GM12878 (cell line): ENCODE data around the gene LRCH3. TPM values are rescaled to one million over a fixed set of nuclear protein-coding genes. Genes with fewer than 3 reads are reported as not detected.

Source experiments
- ATAC-seq: fragments of 200-7000 bp; cut with Tn5 transposase; 3 replicates; pipeline ENCODE4 v1.9.1; 2020; ENCODE audit warnings: mild to moderate bottlenecking, moderate library complexity
- BruUV-seq: library from RNA; stranded (reverse); fragments of 400-500 nt; replicated peaks from 2 replicates; lab custom pipeline; 2021; lab: Mats Ljungman, UMichigan
- CTCF ChIA-PET: fragments of 300-600 bp; sonication (Branson Sonifier 250); formaldehyde crosslinking; extraction: SDS; loops from one replicate; lab custom pipeline; 2021; ENCODE audit warnings: inconsistent platforms; lab: Yijun Ruan, JAX
- POLR2A ChIA-PET: fragments of 350-600 bp; formaldehyde crosslinking; extraction: SDS; loops from one replicate; lab custom pipeline; 2021; ENCODE audit warnings: inconsistent platforms; lab: Charles Lee
- RAD21 ChIA-PET: fragments of 300-600 bp; sonication (Branson Sonifier 250); formaldehyde crosslinking; loops from one replicate; lab custom pipeline; 2023; ENCODE audit warnings: antibody characterized with exemption; ENCODE audit not compliant: unreplicated experiment; lab: Charles Lee
- SMC1A ChIA-PET: fragments of 300-600 bp; sonication (Branson Sonifier 250); formaldehyde crosslinking; loops from one replicate; lab custom pipeline; 2023; ENCODE audit not compliant: unreplicated experiment, uncharacterized antibody; lab: Charles Lee
- DNase-seq: peaks from one replicate; pipeline ENCODE4 v3.0.0-alpha.2; 2011; ENCODE audit warnings: low read depth, low spot score
- FAIRE-seq: peaks from 3 replicates; lab custom pipeline; 2011; peaks lifted over from hg19 to GRCh38; lab: Jason Lieb, UNC
- H2AFZ ChIP-seq: 2 replicates; pipeline ENCODE4 v1.6.0; 2011; ENCODE audit warnings: low read depth, low read length, control low read depth; ENCODE audit not compliant: control insufficient read depth
- H3K27ac ChIP-seq: 2 replicates; pipeline ENCODE4 v1.5.1; 2011; ENCODE audit warnings: control low read depth; ENCODE audit not compliant: control insufficient read depth, insufficient read depth
- H3K27me3 ChIP-seq, 2 experiments: replicated peaks in 1 of 2; 2 replicates each; pipeline versions ENCODE4 v1.6.0 to v1.6.1; 2011; ENCODE audit warnings: low read length in 1 of 2; ENCODE audit not compliant: control insufficient read depth in 2 of 2, insufficient read depth in 2 of 2
- H3K36me3 ChIP-seq, 2 experiments: 2 replicates each; pipeline ENCODE4 v1.5.1; 2011; ENCODE audit warnings: low read length in 1 of 2; ENCODE audit not compliant: control insufficient read depth in 2 of 2, insufficient read depth in 2 of 2
- H3K4me1 ChIP-seq: 2 replicates; pipeline ENCODE4 v1.6.1; 2011; ENCODE audit warnings: mild to moderate bottlenecking, low read length, moderate library complexity, mixed read lengths; ENCODE audit not compliant: control insufficient read depth, insufficient read depth
- H3K4me2 ChIP-seq: 2 replicates; pipeline ENCODE4 v1.6.0; 2011; ENCODE audit warnings: control low read depth; ENCODE audit not compliant: control insufficient read depth, insufficient read depth
- H3K4me3 ChIP-seq: fragments of 200-600 bp; sonication (generic); 2 replicates; pipeline ENCODE4 v1.5.1; 2016
- H3K79me2 ChIP-seq: 2 replicates; pipeline ENCODE4 v1.6.0; 2011; ENCODE audit warnings: low read length; ENCODE audit not compliant: control insufficient read depth, insufficient read depth
- H3K9ac ChIP-seq: 2 replicates; pipeline ENCODE4 v1.8.0; 2011; ENCODE audit warnings: low read length, control low read depth, mixed read lengths; ENCODE audit not compliant: control insufficient read depth, insufficient read depth
- H3K9me3 ChIP-seq: replicated peaks from 3 replicates; pipeline ENCODE4 v1.5.1; 2011; ENCODE audit warnings: mild to moderate bottlenecking, low read length; ENCODE audit not compliant: control insufficient read depth, insufficient read depth
- H4K20me1 ChIP-seq: 2 replicates; pipeline ENCODE4 v1.6.0; 2011; ENCODE audit not compliant: control insufficient read depth, insufficient read depth
- CREM ChIP-seq: IDR thresholded peaks from 2 replicates; pipeline ENCODE4 v1.6.1; 2014; ENCODE audit warnings: antibody characterized with exemption, low read depth
- DPF2 ChIP-seq: fragments of 450-650 bp; IDR thresholded peaks from 2 replicates; pipeline ENCODE4 v1.6.1; 2017; ENCODE audit warnings: mild to moderate bottlenecking
- EED ChIP-seq: sonication (generic); IDR thresholded peaks from 2 replicates; pipeline ENCODE4 v1.6.1; 2016; ENCODE audit warnings: antibody characterized with exemption, low read depth
- FOXM1 ChIP-seq: IDR thresholded peaks from 2 replicates; pipeline ENCODE4 v1.6.1; 2012; ENCODE audit warnings: low read depth, mild to moderate bottlenecking, inconsistent platforms, low read length, moderate library complexity
- IKZF2 ChIP-seq, 2 experiments: fragments of 450-650 bp; IDR thresholded peaks; 2 replicates each; pipeline ENCODE4 v1.6.1; 2017; ENCODE audit warnings: mild to moderate bottlenecking in 2 of 2, moderate library complexity in 2 of 2
- KAT2A ChIP-seq: conservative IDR thresholded peaks from 2 replicates; pipeline ENCODE4 v1.6.1; 2011; ENCODE audit warnings: low read depth, low read length; ENCODE audit not compliant: control insufficient read depth
- MEF2A ChIP-seq: IDR thresholded peaks from 2 replicates; pipeline ENCODE4 v1.6.1; 2011; ENCODE audit warnings: low read depth, mild to moderate bottlenecking, low read length, moderate library complexity; ENCODE audit not compliant: insufficient read depth
- NBN ChIP-seq: fragments of 450-650 bp; IDR thresholded peaks from 2 replicates; pipeline ENCODE4 v1.6.1; 2016
- NFIC ChIP-seq: IDR thresholded peaks from 2 replicates; pipeline ENCODE4 v1.6.1; 2012; ENCODE audit warnings: low read depth, mild to moderate bottlenecking, inconsistent platforms, low read length, moderate library complexity
- PKNOX1 ChIP-seq: fragments of 450-650 bp; IDR thresholded peaks from 2 replicates; pipeline ENCODE4 v1.6.1; 2016; ENCODE audit warnings: mild to moderate bottlenecking
- RUNX3 ChIP-seq: IDR thresholded peaks from 2 replicates; pipeline ENCODE4 v1.6.1; 2012; ENCODE audit warnings: low read length, inconsistent platforms
- SPI1 ChIP-seq: IDR thresholded peaks from 2 replicates; pipeline ENCODE4 v1.6.1; 2011; ENCODE audit warnings: low read depth, mild to moderate bottlenecking, low read length, moderate library complexity, borderline replicate concordance; ENCODE audit not compliant: insufficient read depth
- TCF7 ChIP-seq: IDR thresholded peaks from 2 replicates; pipeline ENCODE4 v1.6.1; 2014; ENCODE audit warnings: antibody characterized with exemption, borderline replicate concordance
- ZNF24 ChIP-seq: fragments of 450-650 bp; IDR thresholded peaks from 2 replicates; pipeline ENCODE4 v1.6.1; 2017; ENCODE audit warnings: antibody characterized with exemption, mild to moderate bottlenecking
- WGBS: methylation state at CpG from one replicate; pipeline ENCODE4 v1.1.6; 2016; ENCODE audit warnings: low lambda C conversion rate; ENCODE audit not compliant: insufficient replicate concordance, insufficient coverage; ENCODE audit errors: missing lambda C conversion rate; 5-methylcytosine and 5-hydroxymethylcytosine counted together
- in situ Hi-C: fragments of 300-500 bp; cut with MboI; formaldehyde crosslinking; loops from 9 replicates; pipeline ENCODE4 v1.14.3; 2018; ENCODE audit warnings: mixed read lengths
- intact Hi-C: fragments of 100-400 bp; cut with micrococcal nuclease; formaldehyde crosslinking; loops from one replicate; pipeline ENCODE4 v1.14.2; 2022; ENCODE audit not compliant: unreplicated experiment
- polyA plus RNA-seq, 11 experiments: library from polyadenylated mRNA; depleted of rRNA in 4 of 11; unstranded in 6 of 11; stranded (reverse) in 5 of 11; fragments of >200 nt; fragmentation: Nextera tagmentation in 4 of 11; fragmentation: Illumina TruSeq in 1 of 11; extraction: Ambion mirVana in 4 of 11; extraction: Trizol in 1 of 11; gene quantifications; 1 replicate in 1 of 11; 2 replicates in 10 of 11; pipeline versions ENCODE4 v1.2.1 to v1.2.3, GENCODE V29; 2011 to 2016; ENCODE audit warnings: inconsistent platforms in 2 of 11, missing spikeins in 2 of 11, low read depth in 1 of 11
- total RNA-seq, 4 experiments: library from RNA; depleted of rRNA in 3 of 4; stranded (reverse); fragments of >200 nt in 3 of 4; fragmentation: Illumina TruSeq in 1 of 4; extraction: Trizol in 1 of 4; gene quantifications; 2 replicates each; pipeline versions ENCODE4 v1.2.1 to v1.2.3, GENCODE V29; 2013 to 2021
- TF ChIP-seq, protein P1 (sequence below): fragments of 450-650 bp; IDR thresholded peaks from 2 replicates; pipeline ENCODE4 v1.6.1; 2017; ENCODE audit warnings: mild to moderate bottlenecking, low read depth, inconsistent platforms; ENCODE audit not compliant: poor library complexity, severe bottlenecking
- TF ChIP-seq, protein P2 (sequence below): IDR thresholded peaks from 2 replicates; pipeline ENCODE4 v1.6.1; 2012; ENCODE audit warnings: low read length, inconsistent platforms

The LRCH3 gene
- total and polyA plus RNA-seq, 10 of the 15 experiments (the other 5 are each of a cell fraction or from before 2014, with no cell fraction given) = 3.9 to 136 (median 40.6) TPM

DNA sequence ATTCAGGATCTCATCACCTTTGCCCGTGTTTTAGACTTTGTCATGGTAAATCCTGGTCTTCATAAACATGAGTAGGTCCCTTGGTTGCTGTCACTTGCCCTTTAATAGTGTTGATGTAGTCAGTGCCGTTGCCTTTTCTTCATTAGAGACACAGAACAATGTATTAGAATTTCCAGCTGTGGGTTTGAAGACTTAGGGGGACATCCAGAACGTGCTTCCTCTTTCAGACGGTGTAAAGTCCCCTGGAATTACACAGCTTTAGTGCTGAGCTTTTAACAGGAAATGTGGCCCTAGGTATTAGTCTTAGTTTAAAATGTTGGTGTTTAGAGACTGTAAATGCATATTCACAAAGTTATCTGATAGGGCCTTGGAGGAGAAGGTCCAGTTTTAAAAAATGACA, 8.8 kb upstream of the LRCH3 start (continued):
- TF ChIP-seq PKNOX1 = peak; percentile 14; the same call in 1 of the 2 replicates
- peak; percentile 57; the same call in 1 of the 2 replicates for TF ChIP-seq NFIC
- no peak for TF ChIP-seq DPF2
- peak; percentile 62 to 68; a peak in 2 of 4 replicates for TF ChIP-seq IKZF2 (IDR thresholded peaks at IDR 0.05)
- TF ChIP-seq NBN = no peak
- peak; percentile 66; the same call in 1 of the 2 replicates for TF ChIP-seq FOXM1
- TF ChIP-seq SPI1 = peak; percentile 48
- TF ChIP-seq CREM = peak; percentile 29; the same call in 1 of the 2 replicates

DNA sequence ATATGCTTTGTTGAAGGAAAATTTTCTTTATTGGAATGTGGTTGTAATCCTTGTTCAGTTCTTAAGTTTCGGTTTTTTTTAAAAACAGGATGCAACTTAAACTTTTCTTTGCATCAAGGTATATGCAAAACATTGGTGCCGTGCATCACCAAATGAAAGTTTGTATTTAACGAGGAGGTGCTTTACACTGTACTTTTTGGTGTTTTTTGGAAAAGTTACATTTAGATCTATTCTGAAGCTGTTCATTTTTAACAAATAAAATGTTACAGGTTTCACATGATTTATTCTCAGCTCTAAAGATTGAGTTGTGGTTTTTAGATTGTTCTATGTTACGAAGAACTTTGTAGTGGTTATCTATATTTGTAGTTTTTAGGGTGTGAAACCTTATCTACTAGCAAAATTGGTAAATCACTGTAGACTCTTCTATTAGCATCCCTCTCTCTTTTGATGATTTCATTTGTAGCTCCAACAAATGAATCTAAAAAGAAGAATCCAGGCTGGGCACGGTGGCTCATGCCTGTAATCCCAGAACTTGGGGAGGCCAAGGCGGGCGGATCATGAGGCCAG, 7.0 kb upstream of the LRCH3 start:
- Histone ChIP-seq H3K4me3 (peak overlapping the region; percentile 21; the same call in 1 of the 2 replicates), H3K9me3 (no peaks in the 10 kb centered on the region; the same call in 2 of the 3 replicates), H3K4me2 (peak overlapping the region; percentile 78), H2AFZ (no peak overlapping the region), H3K9ac (peak overlapping the region; percentile 37), H3K27me3 (no peaks in the 10 kb centered on the region), H3K4me1 (peaks cover 25% of the 10 kb centered on the region), H3K27ac (peak overlapping the region; percentile 81), H4K20me1 (no peaks in the 10 kb centered on the region), H3K36me3 (peaks cover 9% of the 10 kb centered on the region in 2 experiments; a peak in 3 of 4 replicates), H3K79me2 (peaks cover 2% of the 10 kb centered on the region)
- POLR2A ChIA-PET = interaction anchor here (1.1 to 4.3 kb wide), 6 partner anchors 10 to 72 kb away, joined by 3 to 46 read pairs (median 6); no protein-coding TSS in a partner anchor
- FAIRE-seq (peak; percentile 27), DNase-seq (no peak), ATAC-seq (peak; percentile 53)
- 29% methylated on average over 7 of the region's 7 CpGs for WGBS
- in situ Hi-C loops (no loop called here), intact Hi-C loops (no loop called here)
- RAD21 ChIA-PET = interaction anchor here (0.8 to 5.5 kb wide), 8 partner anchors 10 to 72 kb away, joined by 3 to 53 read pairs (median 4); partner anchors contain the start of gene LRCH3
- CTCF ChIA-PET = interaction anchor here (0.9 to 4.1 kb wide), 10 partner anchors 8 to 71 kb away, joined by 3 to 32 read pairs (median 6); no protein-coding TSS in a partner anchor
- TF ChIP-seq, protein P1, sequence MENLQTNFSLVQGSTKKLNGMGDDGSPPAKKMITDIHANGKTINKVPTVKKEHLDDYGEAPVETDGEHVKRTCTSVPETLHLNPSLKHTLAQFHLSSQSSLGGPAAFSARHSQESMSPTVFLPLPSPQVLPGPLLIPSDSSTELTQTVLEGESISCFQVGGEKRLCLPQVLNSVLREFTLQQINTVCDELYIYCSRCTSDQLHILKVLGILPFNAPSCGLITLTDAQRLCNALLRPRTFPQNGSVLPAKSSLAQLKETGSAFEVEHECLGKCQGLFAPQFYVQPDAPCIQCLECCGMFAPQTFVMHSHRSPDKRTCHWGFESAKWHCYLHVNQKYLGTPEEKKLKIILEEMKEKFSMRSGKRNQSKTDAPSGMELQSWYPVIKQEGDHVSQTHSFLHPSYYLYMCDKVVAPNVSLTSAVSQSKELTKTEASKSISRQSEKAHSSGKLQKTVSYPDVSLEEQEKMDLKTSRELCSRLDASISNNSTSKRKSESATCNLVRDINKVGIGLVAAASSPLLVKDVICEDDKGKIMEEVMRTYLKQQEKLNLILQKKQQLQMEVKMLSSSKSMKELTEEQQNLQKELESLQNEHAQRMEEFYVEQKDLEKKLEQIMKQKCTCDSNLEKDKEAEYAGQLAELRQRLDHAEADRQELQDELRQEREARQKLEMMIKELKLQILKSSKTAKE = no peak
- TF ChIP-seq RUNX3 = peak; percentile 86
- TF ChIP-seq, protein P2, sequence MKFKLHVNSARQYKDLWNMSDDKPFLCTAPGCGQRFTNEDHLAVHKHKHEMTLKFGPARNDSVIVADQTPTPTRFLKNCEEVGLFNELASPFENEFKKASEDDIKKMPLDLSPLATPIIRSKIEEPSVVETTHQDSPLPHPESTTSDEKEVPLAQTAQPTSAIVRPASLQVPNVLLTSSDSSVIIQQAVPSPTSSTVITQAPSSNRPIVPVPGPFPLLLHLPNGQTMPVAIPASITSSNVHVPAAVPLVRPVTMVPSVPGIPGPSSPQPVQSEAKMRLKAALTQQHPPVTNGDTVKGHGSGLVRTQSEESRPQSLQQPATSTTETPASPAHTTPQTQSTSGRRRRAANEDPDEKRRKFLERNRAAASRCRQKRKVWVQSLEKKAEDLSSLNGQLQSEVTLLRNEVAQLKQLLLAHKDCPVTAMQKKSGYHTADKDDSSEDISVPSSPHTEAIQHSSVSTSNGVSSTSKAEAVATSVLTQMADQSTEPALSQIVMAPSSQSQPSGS = peak; percentile 66; the same call in 1 of the 2 replicates
- TF ChIP-seq EED = peak; percentile 52; the same call in 1 of the 2 replicates
- no peak for TF ChIP-seq ZNF24
- TF ChIP-seq NFIC = peak; percentile 80; the same call in 1 of the 2 replicates
- peak; percentile 82; the same call in 1 of the 2 replicates for TF ChIP-seq FOXM1
- TF ChIP-seq MEF2A = no peak
- TF ChIP-seq KAT2A = no peak
- TF ChIP-seq TCF7 = peak; percentile 84; the same call in 1 of the 2 replicates
- SMC1A ChIA-PET = interaction anchor here (1.2 to 5.0 kb wide), 9 partner anchors 10 to 73 kb away, joined by 4 to 56 read pairs (median 5); no protein-coding TSS in a partner anchor
- BruUV-seq = no TSS peak
